ENCODE results near the gene CHAD. TPM values are rescaled to one million over a fixed set of nuclear protein-coding genes. Genes with fewer than 3 reads are reported as not detected.

The CHAD gene
- total and polyA plus RNA-seq, 2 of the 13 experiments (the other 11 are each of a cell fraction or from before 2014, with no cell fraction given) = 1.4 TPM; not detected in 1

GRCh38 chr17:50478391-50479381, 10.0 kb upstream of the CHAD start, which contains the start of gene RSAD1 (continued):
- 0 out of 2 replicates have a peak, but pooled peaks have one; percentile 55 for TF ChIP-seq NKX3-1 (CRISPR knock-in tag; IDR thresholded peaks at IDR 0.05)
- TF ChIP-seq GLI4 (CRISPR knock-in tag; IDR thresholded peaks at IDR 0.05; ENCODE audit: borderline replicate concordance) = peak; percentile 76; the same call in 1 of the 2 replicates
- TF ChIP-seq ELF3 (CRISPR knock-in tag; IDR thresholded peaks at IDR 0.05) = peak; percentile 79
- no peak for TF ChIP-seq NONO (IDR thresholded peaks at IDR 0.05)
- TF ChIP-seq NONO (CRISPR knock-in tag; conservative IDR thresholded peaks at IDR 0.05) = peak; percentile 94
- TF ChIP-seq, protein P1, sequence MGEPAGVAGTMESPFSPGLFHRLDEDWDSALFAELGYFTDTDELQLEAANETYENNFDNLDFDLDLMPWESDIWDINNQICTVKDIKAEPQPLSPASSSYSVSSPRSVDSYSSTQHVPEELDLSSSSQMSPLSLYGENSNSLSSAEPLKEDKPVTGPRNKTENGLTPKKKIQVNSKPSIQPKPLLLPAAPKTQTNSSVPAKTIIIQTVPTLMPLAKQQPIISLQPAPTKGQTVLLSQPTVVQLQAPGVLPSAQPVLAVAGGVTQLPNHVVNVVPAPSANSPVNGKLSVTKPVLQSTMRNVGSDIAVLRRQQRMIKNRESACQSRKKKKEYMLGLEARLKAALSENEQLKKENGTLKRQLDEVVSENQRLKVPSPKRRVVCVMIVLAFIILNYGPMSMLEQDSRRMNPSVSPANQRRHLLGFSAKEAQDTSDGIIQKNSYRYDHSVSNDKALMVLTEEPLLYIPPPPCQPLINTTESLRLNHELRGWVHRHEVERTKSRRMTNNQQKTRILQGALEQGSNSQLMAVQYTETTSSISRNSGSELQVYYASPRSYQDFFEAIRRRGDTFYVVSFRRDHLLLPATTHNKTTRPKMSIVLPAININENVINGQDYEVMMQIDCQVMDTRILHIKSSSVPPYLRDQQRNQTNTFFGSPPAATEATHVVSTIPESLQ (CRISPR knock-in tag; conservative IDR thresholded peaks at IDR 0.05) = peak; percentile 90
- no peak for TF ChIP-seq ZNF432 (CRISPR knock-in tag; IDR thresholded peaks at IDR 0.05; ENCODE audit: borderline replicate concordance)
- peak; percentile 80; the same call in 1 of the 2 replicates for TF ChIP-seq SATB2 (CRISPR knock-in tag; IDR thresholded peaks at IDR 0.05)
- no peak for TF ChIP-seq ATM (IDR thresholded peaks at IDR 0.05; ENCODE audit: borderline replicate concordance)
- TF ChIP-seq, protein P2, sequence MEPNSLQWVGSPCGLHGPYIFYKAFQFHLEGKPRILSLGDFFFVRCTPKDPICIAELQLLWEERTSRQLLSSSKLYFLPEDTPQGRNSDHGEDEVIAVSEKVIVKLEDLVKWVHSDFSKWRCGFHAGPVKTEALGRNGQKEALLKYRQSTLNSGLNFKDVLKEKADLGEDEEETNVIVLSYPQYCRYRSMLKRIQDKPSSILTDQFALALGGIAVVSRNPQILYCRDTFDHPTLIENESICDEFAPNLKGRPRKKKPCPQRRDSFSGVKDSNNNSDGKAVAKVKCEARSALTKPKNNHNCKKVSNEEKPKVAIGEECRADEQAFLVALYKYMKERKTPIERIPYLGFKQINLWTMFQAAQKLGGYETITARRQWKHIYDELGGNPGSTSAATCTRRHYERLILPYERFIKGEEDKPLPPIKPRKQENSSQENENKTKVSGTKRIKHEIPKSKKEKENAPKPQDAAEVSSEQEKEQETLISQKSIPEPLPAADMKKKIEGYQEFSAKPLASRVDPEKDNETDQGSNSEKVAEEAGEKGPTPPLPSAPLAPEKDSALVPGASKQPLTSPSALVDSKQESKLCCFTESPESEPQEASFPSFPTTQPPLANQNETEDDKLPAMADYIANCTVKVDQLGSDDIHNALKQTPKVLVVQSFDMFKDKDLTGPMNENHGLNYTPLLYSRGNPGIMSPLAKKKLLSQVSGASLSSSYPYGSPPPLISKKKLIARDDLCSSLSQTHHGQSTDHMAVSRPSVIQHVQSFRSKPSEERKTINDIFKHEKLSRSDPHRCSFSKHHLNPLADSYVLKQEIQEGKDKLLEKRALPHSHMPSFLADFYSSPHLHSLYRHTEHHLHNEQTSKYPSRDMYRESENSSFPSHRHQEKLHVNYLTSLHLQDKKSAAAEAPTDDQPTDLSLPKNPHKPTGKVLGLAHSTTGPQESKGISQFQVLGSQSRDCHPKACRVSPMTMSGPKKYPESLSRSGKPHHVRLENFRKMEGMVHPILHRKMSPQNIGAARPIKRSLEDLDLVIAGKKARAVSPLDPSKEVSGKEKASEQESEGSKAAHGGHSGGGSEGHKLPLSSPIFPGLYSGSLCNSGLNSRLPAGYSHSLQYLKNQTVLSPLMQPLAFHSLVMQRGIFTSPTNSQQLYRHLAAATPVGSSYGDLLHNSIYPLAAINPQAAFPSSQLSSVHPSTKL (CRISPR knock-in tag; IDR thresholded peaks at IDR 0.05) = peak; percentile 76
- peak; percentile 85 for TF ChIP-seq ETV5 (CRISPR knock-in tag; IDR thresholded peaks at IDR 0.05; ENCODE audit: borderline replicate concordance)
- TF ChIP-seq, protein P3, sequence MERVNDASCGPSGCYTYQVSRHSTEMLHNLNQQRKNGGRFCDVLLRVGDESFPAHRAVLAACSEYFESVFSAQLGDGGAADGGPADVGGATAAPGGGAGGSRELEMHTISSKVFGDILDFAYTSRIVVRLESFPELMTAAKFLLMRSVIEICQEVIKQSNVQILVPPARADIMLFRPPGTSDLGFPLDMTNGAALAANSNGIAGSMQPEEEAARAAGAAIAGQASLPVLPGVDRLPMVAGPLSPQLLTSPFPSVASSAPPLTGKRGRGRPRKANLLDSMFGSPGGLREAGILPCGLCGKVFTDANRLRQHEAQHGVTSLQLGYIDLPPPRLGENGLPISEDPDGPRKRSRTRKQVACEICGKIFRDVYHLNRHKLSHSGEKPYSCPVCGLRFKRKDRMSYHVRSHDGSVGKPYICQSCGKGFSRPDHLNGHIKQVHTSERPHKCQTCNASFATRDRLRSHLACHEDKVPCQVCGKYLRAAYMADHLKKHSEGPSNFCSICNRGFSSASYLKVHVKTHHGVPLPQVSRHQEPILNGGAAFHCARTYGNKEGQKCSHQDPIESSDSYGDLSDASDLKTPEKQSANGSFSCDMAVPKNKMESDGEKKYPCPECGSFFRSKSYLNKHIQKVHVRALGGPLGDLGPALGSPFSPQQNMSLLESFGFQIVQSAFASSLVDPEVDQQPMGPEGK (CRISPR knock-in tag; IDR thresholded peaks at IDR 0.05) = no peak; the same call in 1 of the 2 replicates
- TF ChIP-seq ZBTB42 (CRISPR knock-in tag; IDR thresholded peaks at IDR 0.05) = 0 out of 2 replicates have a peak, but pooled peaks have one; percentile 19
- TF ChIP-seq RARA (CRISPR knock-in tag; IDR thresholded peaks at IDR 0.05) = peak; percentile 67
- 0 out of 2 replicates have a peak, but pooled peaks have one; percentile 62 for TF ChIP-seq MLXIP (CRISPR knock-in tag; IDR thresholded peaks at IDR 0.05; ENCODE audit: borderline replicate concordance)
- TF ChIP-seq SIX4 (CRISPR knock-in tag; IDR thresholded peaks at IDR 0.05) = no peak; the same call in 1 of the 2 replicates
